GM11168 (cell line): ENCODE data around the gene ICOS.
"Not testable (repeated sequence)": the region's sequence is repeated elsewhere in the genome, so short reads cannot be mapped to it uniquely, and the experiment has no call there.

ENCODE experiments used
- in situ Hi-C: fragments of 300-500 bp; cut with MboI; formaldehyde crosslinking; loops from one replicate; pipeline ENCODE4 v1.12.0; 2022; ENCODE audit warnings: low sequenced_read_pairs; ENCODE audit not compliant: unreplicated experiment

The ICOS gene

GRCh38 chr2:203971251-203971650, 34.7 kb downstream of the ICOS start:
- in situ Hi-C loops, result no loop called here

DNA sequence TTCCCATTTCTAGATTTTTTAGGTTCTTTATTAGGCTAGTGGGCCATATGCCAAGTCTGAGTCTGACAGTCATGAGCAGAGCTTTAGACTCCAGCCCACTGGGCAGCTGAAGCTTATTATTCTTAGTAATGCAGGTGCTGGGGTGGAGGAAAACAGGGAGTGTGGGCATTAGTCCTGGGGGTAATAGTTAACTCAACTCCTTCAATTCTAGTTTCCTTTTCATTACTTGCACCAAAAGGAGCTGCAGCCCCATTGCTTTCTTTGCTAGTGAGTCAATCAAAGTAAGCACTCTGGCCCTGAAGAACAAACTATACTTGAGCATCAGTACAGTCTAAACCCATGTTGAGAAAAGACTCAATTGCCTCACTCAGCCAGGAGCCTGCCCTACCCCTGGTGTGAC, 35.5 kb downstream of the ICOS start:
- in situ Hi-C loops, result no loop called here

GRCh38 chr2:203973000-203973399, 36.4 kb downstream of the ICOS start:
- in situ Hi-C loops, result no loop called here

- in situ Hi-C loops, result no loop called here
These were observed 37.1 kb downstream of the ICOS start for GRCh38 chr2:203973676-203974075.

GRCh38 chr2:203975912-203976311, 39.3 kb downstream of the ICOS start:
- in situ Hi-C loops, result no loop called here

GRCh38 chr2:203982276-203982675, 45.7 kb downstream of the ICOS start:
- in situ Hi-C loops, result no loop called here

GRCh38 chr2:203983064-203983715, 46.6 kb downstream of the ICOS start:
- in situ Hi-C loops, result no loop called here

- in situ Hi-C loops, result not testable (repeated sequence)
These were observed 49.4 kb downstream of the ICOS start for GRCh38 chr2:203985978-203986377.

GRCh38 chr2:203987959-203988358, 51.4 kb downstream of the ICOS start:
- in situ Hi-C loops, result no loop called here

- in situ Hi-C loops, result no loop called here
These were observed 52.1 kb downstream of the ICOS start for GRCh38 chr2:203988500-203989260.

- in situ Hi-C loops, result no loop called here
These were observed 53.0 kb downstream of the ICOS start for GRCh38 chr2:203989521-203989920.

DNA sequence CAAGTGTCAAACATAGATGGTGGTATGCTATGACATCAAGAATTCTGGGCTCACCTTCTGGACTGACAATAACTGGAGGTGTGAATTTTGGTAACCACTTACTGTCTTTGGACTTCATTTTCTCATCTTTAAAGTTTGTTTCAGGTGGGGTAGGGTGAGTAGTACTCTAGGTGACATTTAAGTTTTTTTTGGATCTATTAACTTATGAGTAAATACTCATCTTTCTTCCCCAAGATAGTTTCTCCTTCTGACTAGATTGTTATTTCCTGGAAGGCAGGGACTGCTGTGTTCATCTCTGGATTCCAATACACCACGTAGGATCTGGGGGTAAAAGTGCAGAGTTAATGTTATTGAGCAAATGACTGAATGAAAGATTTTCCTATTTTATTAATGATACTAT, 55.9 kb downstream of the ICOS start:
- in situ Hi-C loops, result no loop called here

DNA sequence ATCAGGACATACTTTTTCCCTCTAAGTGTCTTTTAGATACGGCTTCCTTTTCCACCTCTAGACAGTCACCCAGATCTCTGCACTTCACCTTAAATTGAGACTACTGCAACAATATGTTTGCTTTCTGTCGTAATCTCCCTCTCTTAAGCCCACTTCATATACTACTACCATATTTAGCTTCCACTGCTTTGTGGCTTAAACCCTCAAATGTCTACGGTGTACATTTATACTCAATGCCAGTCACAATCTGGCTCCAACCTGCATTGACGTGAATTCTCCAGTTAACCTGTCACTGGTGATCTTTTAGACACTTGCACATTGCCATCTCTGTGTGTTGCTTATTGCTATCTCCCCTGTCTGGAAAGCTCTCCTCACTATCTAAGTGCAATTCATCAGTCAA, 56.4 kb downstream of the ICOS start:
- in situ Hi-C loops, result no loop called here

DNA sequence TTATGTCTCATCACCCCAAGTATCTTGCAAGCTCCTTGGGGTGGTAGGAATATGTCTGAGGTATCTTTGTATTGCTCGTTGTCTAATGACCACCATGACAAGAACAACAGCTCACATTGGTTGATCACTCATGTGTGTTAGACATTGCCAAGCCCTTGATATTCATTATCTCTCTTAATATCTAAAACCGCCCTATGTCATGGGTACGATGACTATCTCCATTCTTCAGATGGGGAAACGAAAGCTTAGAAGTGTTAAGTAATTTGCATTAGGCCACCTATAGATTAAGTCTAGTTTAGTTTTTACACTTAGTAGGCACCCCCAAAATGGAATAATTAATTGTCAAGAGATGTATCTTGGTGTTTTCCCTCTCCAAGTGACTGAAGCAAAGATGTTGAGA, 57.0 kb downstream of the ICOS start:
- in situ Hi-C loops, result no loop called here

DNA sequence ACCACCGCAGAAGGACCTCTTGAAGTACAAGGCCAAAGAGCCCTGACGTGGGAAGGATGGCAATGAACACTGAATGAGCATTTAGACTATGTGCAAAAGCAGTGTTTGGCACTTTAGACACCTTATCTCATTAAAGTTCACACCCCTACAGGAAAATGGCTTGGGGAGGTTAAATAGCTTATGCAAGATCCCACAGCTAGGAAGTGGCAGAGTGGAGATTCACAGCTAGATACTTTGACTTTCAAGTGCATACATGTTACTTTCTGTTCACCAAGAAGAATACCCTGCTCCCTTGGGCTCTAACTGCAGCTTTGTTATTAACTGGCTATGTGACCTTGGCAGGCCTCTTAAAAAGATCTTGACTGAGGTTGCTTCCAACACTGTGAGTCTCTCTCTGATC, 58.2 kb downstream of the ICOS start:
- in situ Hi-C loops, result no loop called here

DNA sequence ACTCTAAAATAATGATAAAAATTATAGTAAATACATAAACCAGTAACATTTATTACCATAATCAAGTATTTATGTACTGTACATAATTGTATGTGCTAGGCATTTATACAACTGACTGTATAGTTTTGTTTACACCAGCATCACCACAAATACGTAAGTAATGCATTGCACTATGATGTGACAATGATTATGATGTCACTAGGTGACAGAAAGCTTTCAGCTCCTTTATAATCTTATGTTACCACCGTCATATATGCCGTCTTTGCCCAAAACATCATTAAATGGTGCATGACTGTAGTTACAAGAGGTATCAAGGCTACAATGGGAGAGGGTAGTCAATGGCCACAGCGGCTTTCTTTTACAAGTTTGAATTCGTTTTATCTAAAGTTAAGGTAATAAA, 60.1 kb downstream of the ICOS start:
- in situ Hi-C loops, result no loop called here

DNA sequence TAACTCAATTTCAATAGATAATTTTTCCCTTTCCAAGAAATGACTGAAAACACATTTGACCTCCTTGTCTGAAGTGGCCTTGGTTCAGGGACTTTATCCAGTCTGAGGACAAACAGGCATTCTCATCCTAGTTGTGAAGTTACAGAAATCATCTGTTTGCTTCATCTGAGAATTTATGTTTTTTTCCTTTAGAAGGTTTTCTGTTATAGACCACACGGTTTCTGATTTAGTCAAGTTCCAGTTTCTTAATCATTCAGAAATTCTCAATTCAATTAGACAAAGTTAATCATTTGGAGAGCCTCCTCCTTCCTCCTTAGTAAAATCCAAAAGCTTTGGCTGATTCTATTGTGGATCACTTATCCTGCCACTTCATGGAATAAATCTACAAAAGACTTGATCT, 60.9 kb downstream of the ICOS start:
- in situ Hi-C loops, result no loop called here

DNA sequence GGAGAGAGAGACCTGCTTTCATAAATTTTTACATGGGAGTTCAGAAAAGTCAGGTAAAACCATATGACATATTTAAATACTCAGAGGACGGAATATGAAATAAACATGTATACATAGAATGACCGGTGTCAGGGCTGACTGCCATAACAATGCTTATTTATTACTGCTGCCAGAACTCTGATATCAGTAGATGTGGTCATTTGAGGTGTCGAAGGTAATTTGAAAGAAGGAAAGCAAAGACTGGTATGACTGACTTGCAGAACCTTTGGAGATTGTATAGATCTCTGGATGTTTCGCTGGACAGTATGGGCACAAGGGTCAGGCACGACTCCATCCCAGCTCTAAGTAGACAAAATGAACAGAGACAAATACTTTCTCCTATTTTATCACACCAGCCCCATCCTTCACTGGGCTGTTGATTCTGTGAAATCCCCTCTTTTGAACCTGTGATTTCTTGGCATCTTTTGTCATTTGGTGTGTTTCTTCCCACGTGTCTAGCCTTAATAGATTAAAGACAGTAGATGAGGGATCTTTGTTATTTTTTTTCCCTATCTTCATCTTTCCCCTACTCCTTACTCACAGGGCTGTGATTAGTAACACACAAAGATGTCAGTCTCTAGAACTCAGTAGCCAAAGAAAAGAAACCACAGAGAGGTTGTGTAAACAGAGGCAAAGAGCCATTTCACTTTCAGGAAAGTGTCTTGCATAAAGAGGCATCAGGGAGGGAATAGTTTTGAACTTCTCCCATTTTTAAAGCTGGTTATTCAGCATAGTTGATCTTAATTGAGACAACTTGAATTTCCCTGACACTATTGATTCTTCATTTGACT, 61.6 kb downstream of the ICOS start:
- in situ Hi-C loops, result no loop called here

DNA sequence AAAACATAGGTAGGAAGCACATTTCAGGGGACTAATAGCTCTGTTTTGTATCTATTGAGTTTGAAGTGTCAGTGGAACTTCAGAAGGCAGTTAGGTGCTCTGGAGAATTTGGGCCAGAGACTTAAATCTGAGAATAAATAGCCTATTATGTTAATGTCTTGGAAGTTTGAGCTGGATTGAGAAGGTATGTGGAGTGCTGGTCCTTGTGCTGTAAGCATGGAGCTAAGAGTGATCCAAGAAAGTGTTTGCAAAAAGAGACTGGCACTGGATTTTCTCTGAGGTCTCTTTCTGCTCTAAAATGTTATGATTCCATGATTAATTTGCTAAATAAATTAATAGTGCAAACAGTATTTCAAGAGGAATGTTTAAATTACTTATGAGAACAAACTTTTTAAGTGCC, 63.3 kb downstream of the ICOS start:
- in situ Hi-C loops, result no loop called here

DNA sequence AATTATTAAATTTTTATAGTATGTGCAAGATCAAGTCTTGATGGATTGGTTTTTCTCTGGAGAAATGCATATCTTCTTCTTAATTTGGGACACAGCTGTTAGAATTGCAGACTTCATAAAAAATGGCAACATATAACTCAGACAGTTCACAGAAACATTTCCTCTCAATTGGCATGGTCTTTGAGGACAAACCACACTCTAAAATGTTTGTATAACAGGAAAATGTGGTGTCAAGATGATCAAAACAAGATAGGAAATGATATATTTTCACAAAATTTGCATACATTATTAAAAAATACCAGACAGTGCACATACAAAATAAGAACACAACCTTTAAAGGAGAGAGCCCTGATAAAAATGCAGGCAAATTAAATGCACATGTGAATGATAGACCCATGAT, 63.9 kb downstream of the ICOS start:
- in situ Hi-C loops, result no loop called here

GRCh38 chr2:204003276-204003990, 66.9 kb downstream of the ICOS start:
- in situ Hi-C loops, result no loop called here
